ENCODE results near the gene ABCG2. TPM values are rescaled to one million over a fixed set of nuclear protein-coding genes. Genes with fewer than 3 reads are reported as not detected.

ABCG2 gene
- total and polyA plus RNA-seq, 12 donors, result 0.22 to 10.5 (median 3.6) TPM

- TF ChIP-seq CTCF (IDR thresholded peaks at IDR 0.05), result no peak
- Histone ChIP-seq H3K4me3 (no peak overlapping the region), H3K4me1 (no peaks in the 10 kb centered on the region), H3K9me3 (peaks cover 0 to 7% (median 0%) of the 10 kb centered on the region in 11 donors), H3K27ac (no peak overlapping the region), H3K27me3 (no peaks in the 10 kb centered on the region), H3K36me3 (no peaks in the 10 kb centered on the region)
- DNase-seq (no peak), ATAC-seq (no peak)
- intact Hi-C loops (cut with DNase I), result no loop called here
- WGBS, 2 donors, result 90 to 91% methylated on average over 2 of the region's 2 CpGs
Observed at GRCh38 chr4:88169298-88169697, 10.9 kb upstream of the ABCG2 start.

- Histone ChIP-seq H3K4me3 (no peak overlapping the region), H3K27ac (no peak overlapping the region), H3K9me3 (peaks cover 0 to 10% (median 0%) of the 10 kb centered on the region in 11 donors), H3K27me3 (no peaks in the 10 kb centered on the region), H3K36me3 (no peaks in the 10 kb centered on the region), H3K4me1 (no peaks in the 10 kb centered on the region)
- intact Hi-C loops (cut with DNase I), result no loop called here
- no peak for ATAC-seq
- DNase-seq, result no peak
- 92 to 97% methylated on average over 3 of the region's 3 CpGs for WGBS, 2 donors
- TF ChIP-seq CTCF (IDR thresholded peaks at IDR 0.05), result no peak
Observed at GRCh38 chr4:88166608-88167007, 8.2 kb upstream of the ABCG2 start.

GRCh38 chr4:88163336-88163735 lies 4.9 kb upstream of the ABCG2 start:
- TF ChIP-seq CTCF (IDR thresholded peaks at IDR 0.05), result no peak
- Histone ChIP-seq H3K36me3 (no peaks in the 10 kb centered on the region), H3K27me3 (peaks cover 0 to 16% (median 0%) of the 10 kb centered on the region in 7 donors), H3K27ac (no peak overlapping the region), H3K4me3 (no peak overlapping the region), H3K4me1 (peaks cover 0 to 8% (median 4%) of the 10 kb centered on the region in 9 donors), H3K9me3 (peaks cover 0 to 10% (median 0%) of the 10 kb centered on the region in 11 donors)
- WGBS, 2 donors, result 86 to 88% methylated on average over 6 of the region's 6 CpGs
- DNase-seq, result no peak
- ATAC-seq, result no peak
- intact Hi-C loops (cut with DNase I), result no loop called here

- TF ChIP-seq CTCF (IDR thresholded peaks at IDR 0.05), result no peak
- no peak overlapping the region for H3K4me3 ChIP-seq
- peaks cover 0 to 24% (median 0%) of the 10 kb centered on the region in 7 donors for H3K27me3 ChIP-seq
- DNase-seq (no peak), ATAC-seq (no peak)
- intact Hi-C loops (cut with DNase I), result no loop called here
- peaks cover 0 to 10% (median 0%) of the 10 kb centered on the region in 11 donors for H3K9me3 ChIP-seq
- H3K36me3 ChIP-seq, result no peaks in the 10 kb centered on the region
- H3K4me1 ChIP-seq, result peaks cover 0 to 12% (median 6%) of the 10 kb centered on the region in 9 donors
- H3K27ac ChIP-seq, result no peak overlapping the region
Observed at GRCh38 chr4:88162626-88163025, 4.2 kb upstream of the ABCG2 start.
